EL (cell line): ENCODE data around the gene OR10G6.
"Not testable (repeated sequence)": the region's sequence is repeated elsewhere in the genome, so short reads cannot be mapped to it uniquely, and the experiment has no call there.

ENCODE experiments used
- DNase-seq: peaks from one replicate; pipeline ENCODE4 v3.0.0-alpha.2; 2016

OR10G6 gene

GRCh38 chr11:123995119-123995518 is at the start of gene OR10G6:
OR10G6 (minus strand) TSS chr11:123995161; CDS start chr11:123995161, 0 bp downstream.
- DNase-seq: no peak

- DNase-seq: no peak
These were observed 48.5 kb upstream of the OR10G6 start for GRCh38 chr11:124043420-124043819.

- DNase-seq: no peak
These were observed 46.3 kb upstream of the OR10G6 start, which contains the start of gene OR10G7 for GRCh38 chr11:124041254-124041653. OR10G7 (minus strand) TSS chr11:124041325; CDS start chr11:124039001, 2,324 bp downstream.

- no peak for DNase-seq
These were observed 44.6 kb upstream of the OR10G6 start for GRCh38 chr11:124039557-124039956.

GRCh38 chr11:124036666-124037065 is 41.7 kb upstream of the OR10G6 start:
- no peak for DNase-seq

- no peak for DNase-seq
These were observed 31.5 kb upstream of the OR10G6 start, which contains the start of gene OR10G8 for GRCh38 chr11:124026498-124026897. OR10G8 (plus strand) TSS chr11:124026798; CDS start chr11:124029623, 2,825 bp downstream.

- DNase-seq: not testable (repeated sequence)
These were observed 20.9 kb upstream of the OR10G6 start for GRCh38 chr11:124015837-124016236.

GRCh38 chr11:124012697-124013096 is 17.7 kb upstream of the OR10G6 start, which contains the start of gene OR10G4:
OR10G4 (plus strand) TSS chr11:124012997; CDS start chr11:124015575, 2,578 bp downstream.
- no peak for DNase-seq

- DNase-seq: no peak
These were observed 15.7 kb downstream of the OR10G6 start for GRCh38 chr11:123979311-123979710.

- no peak for DNase-seq
These were observed 17.1 kb downstream of the OR10G6 start, which contains the start of gene OR10S1 for GRCh38 chr11:123977731-123978347. OR10S1 (minus strand) TSS chr11:123977781; CDS start chr11:123977664, 117 bp downstream.

GRCh38 chr11:123976770-123977560 is 18.0 kb downstream of the OR10G6 start:
- DNase-seq: no peak

- peak; percentile 79 for DNase-seq
These were observed 21.1 kb downstream of the OR10G6 start for GRCh38 chr11:123973816-123974215.

- no peak for DNase-seq
These were observed 38.2 kb downstream of the OR10G6 start for GRCh38 chr11:123956752-123957151.

GRCh38 chr11:123945132-123945531 is 49.8 kb downstream of the OR10G6 start:
- no peak for DNase-seq
